ENCODE data around the gene DVL1.
"Not testable (repeated sequence)": the region's sequence is repeated elsewhere in the genome, so short reads cannot be mapped to it uniquely, and the experiment has no call there.

DVL1 gene

DNA sequence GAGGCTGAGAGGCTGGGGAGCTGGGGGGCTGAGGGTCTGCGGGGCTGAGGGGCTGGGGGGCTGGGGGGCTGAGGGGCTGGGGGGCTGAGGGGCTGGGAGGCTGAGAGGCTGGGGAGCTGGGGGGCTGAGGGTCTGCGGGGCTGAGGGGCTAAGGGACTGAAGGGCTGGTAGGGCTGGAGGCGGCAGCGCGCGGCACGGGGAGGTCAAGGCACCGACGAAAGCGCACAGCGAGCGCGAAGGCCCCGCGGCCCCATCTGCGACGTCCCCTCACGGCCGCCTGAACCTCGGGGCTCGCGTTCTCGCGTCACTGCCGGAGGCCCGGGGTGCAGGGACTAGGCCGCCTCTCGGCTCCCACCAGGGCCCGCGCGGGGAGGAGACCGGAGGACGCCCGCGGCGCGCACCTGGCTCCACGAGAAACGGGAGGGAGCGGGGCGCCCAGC lies 25.1 kb downstream of the DVL1 start:
- H3K36me3 ChIP-seq (ENCODE audit: insufficient read depth, low read length) = no peaks in the 10 kb centered on the region
- peak overlapping the region; percentile 94 for H3K9ac ChIP-seq (ENCODE audit: low read depth, low read length)
- H3K4me1 ChIP-seq (ENCODE audit: insufficient read depth, low read length) = 0 out of 2 replicates have a peak, but pooled peaks cover 5% of the 10 kb centered on the region
- H3K9me3 ChIP-seq (ENCODE audit: control insufficient read depth, insufficient read depth, low read length) = no peaks in the 10 kb centered on the region

DNA sequence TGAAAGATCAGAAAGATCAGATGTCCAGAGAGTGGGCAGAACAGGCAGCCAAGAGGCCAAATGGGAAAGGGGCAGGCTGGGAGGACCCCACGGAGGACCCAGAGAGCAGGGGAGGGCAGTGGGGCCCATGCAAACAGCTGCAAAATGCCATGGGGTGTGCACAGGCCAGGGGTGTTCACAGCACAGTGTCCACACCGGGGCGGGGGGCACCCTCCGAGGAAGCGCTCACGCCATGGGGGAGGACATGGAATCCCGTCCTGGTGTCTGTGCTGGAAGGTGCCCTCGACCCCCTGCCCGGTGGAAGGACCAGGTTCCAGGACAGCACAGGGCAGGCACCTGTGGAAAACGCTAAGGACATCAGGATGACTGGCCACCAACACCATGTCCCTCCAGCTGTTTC lies 26.3 kb downstream of the DVL1 start:
- Histone ChIP-seq H3K9ac (ENCODE audit: low read depth, low read length) (no peak overlapping the region), H3K36me3 (ENCODE audit: insufficient read depth, low read length) (no peaks in the 10 kb centered on the region), H3K9me3 (ENCODE audit: control insufficient read depth, insufficient read depth, low read length) (no peaks in the 10 kb centered on the region), H3K4me1 (ENCODE audit: insufficient read depth, low read length) (peaks cover 10% of the 10 kb centered on the region; the same call in 1 of the 2 replicates)

DNA sequence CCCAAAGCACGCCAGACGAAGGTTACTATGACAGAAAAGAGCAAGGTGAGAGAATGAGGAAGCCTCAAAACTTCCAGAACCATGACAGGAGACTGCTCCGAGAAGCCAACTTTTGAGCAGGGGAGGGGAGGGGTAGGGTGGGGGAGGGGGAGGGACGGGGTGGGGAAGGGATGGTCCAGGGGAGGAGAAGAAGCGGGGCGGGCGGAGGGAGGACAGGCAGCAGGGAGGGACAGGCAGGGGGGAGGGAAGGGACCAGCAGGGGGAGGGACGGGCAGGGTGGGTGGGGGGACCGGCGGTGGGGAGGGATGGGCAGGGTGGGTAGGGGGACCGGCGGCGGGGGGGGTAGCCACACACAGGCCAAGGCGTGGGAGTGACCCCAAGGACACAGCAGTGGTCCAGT lies 26.8 kb downstream of the DVL1 start:
- Histone ChIP-seq H3K9me3 (ENCODE audit: control insufficient read depth, insufficient read depth, low read length) (no peaks in the 10 kb centered on the region), H3K4me1 (ENCODE audit: insufficient read depth, low read length) (peaks cover 10% of the 10 kb centered on the region; the same call in 1 of the 2 replicates), H3K36me3 (ENCODE audit: insufficient read depth, low read length) (0 out of 2 replicates have a peak, but pooled peaks cover 3% of the 10 kb centered on the region), H3K9ac (ENCODE audit: low read depth, low read length) (no peak overlapping the region)

GRCh38 chr1:1321477-1321876 lies 27.7 kb downstream of the DVL1 start:
- H3K9ac ChIP-seq (ENCODE audit: low read depth, low read length) = no peak overlapping the region

DNA sequence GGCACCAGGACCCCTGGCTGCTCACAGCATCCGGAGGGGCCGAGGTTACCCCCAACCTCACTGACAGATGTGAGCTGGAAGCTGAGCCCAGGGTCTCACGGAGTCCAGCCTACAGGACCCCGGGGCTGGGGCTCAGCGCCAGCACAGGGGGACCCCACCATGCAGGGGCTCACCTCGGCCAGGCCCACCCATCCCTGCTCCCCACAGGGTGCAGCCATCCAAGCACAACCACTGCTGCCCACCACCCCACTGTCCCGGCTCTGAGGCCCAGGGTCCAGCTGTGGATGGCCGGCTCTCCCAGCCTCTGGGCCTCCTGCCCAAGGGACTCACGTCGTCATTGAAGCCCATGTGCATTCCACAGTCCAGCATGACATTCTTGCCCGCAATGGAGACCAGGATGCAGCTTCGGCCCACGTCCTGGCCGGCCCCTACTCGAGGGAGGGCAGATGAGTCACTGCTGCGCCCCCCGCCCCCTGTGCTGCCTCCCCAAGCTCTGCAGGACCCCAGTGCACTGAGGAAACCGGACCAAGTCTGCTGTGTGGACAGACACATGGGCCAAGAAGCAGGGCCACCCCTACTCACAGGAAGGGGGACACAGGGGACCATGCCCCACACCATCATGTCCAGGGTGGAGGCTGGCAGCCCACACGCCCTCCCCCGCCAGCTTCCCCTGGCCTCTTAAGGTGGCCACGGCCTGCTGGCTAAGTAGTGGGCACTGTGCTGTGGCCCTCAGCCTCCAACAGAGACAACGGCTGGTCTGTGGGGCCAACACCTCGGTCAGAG lies 28.4 kb downstream of the DVL1 start:
- Histone ChIP-seq H3K4me1 (ENCODE audit: insufficient read depth, low read length) (peaks cover 12% of the 10 kb centered on the region), H3K9ac (ENCODE audit: low read depth, low read length) (no peak overlapping the region), H3K9me3 (ENCODE audit: control insufficient read depth, insufficient read depth, low read length) (no peaks in the 10 kb centered on the region), H3K36me3 (ENCODE audit: insufficient read depth, low read length) (0 out of 2 replicates have a peak, but pooled peaks cover 4% of the 10 kb centered on the region)

More at GRCh38 chr1:1321477-1321876, 27.7 kb downstream of the DVL1 start:
- Histone ChIP-seq H3K36me3 (ENCODE audit: insufficient read depth, low read length) (0 out of 2 replicates have a peak, but pooled peaks cover 4% of the 10 kb centered on the region), H3K4me1 (ENCODE audit: insufficient read depth, low read length) (peaks cover 10% of the 10 kb centered on the region; the same call in 1 of the 2 replicates), H3K9me3 (ENCODE audit: control insufficient read depth, insufficient read depth, low read length) (no peaks in the 10 kb centered on the region)

DNA sequence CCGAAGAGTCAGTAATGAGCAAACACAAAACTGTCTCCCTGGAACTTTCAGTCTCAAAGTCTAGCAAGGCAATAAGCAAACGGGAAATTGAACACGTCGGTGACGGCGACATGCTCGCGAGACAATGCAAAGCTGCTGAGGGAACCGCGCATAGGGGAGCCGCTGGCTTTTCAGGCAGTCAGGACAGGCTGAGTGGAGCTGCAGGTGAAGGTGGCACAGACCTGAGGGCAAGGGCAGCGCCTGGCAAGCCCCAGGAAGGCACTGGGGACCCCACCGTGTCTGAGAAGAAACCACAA lies 29.6 kb downstream of the DVL1 start:
- 0 out of 2 replicates have a peak, but pooled peaks cover 4% of the 10 kb centered on the region for H3K36me3 ChIP-seq (ENCODE audit: insufficient read depth, low read length)

DNA sequence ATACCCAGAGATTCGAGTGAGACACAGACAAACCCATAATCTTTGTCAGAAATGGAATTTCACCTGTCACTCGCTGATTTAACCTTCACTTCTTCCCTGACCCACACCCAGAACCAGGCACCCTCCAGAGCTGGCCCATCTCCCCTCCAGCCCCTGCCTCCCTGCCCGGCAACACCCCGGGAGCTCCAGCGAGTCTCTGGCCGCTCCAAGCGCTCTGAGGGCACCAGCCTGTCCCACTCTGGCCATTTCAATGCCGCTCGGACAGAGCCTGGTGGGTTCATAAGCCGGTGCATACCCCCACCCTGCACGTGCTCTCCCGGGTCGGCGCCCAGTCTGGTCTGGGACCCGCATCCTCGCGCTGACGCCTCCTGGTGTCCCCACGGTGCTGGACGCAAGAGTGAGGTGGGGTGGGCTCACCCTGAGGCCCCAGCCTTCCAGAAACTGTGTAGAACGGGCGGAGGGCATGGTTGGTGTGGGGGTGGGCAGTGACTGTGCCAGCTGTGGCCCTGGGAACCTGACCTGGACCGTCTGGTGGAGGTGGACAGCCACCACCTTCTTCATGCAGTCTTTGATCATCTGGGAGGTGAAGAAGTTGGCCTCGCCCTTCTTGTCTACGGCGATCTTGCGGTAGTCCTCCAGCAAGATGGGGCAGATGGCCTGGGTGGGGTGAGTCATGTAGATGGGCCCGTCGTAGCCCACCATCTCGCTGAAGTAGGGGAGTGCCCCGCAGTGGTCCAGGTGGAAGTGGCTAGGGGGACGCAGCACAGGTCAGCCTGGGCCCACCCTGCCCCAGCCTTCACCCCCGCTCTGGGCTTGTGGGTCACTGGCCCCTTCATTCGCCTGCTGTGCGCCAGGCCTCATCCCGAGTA lies 30.2 kb downstream of the DVL1 start:
- Histone ChIP-seq H3K4me1 (ENCODE audit: insufficient read depth, low read length) (peaks cover 19% of the 10 kb centered on the region), H3K9ac (ENCODE audit: low read depth, low read length) (no peak overlapping the region), H3K9me3 (ENCODE audit: control insufficient read depth, insufficient read depth, low read length) (no peaks in the 10 kb centered on the region), H3K36me3 (ENCODE audit: insufficient read depth, low read length) (0 out of 2 replicates have a peak, but pooled peaks cover 4% of the 10 kb centered on the region)

More for the DNA sequence above, 29.6 kb downstream of the DVL1 start:
- Histone ChIP-seq H3K9me3 (ENCODE audit: control insufficient read depth, insufficient read depth, low read length) (no peaks in the 10 kb centered on the region), H3K9ac (ENCODE audit: low read depth, low read length) (no peak overlapping the region), H3K4me1 (ENCODE audit: insufficient read depth, low read length) (peaks cover 19% of the 10 kb centered on the region)

GRCh38 chr1:1318131-1318652 lies 31.0 kb downstream of the DVL1 start:
- Histone ChIP-seq H3K36me3 (ENCODE audit: insufficient read depth, low read length) (0 out of 2 replicates have a peak, but pooled peaks cover 4% of the 10 kb centered on the region), H3K4me1 (ENCODE audit: insufficient read depth, low read length) (peaks cover 14% of the 10 kb centered on the region), H3K9ac (ENCODE audit: low read depth, low read length) (no peak overlapping the region)

GRCh38 chr1:1317420-1317819 lies 31.8 kb downstream of the DVL1 start:
- H3K36me3 ChIP-seq (ENCODE audit: insufficient read depth, low read length) = 0 out of 2 replicates have a peak, but pooled peaks cover 4% of the 10 kb centered on the region
- no peaks in the 10 kb centered on the region for H3K9me3 ChIP-seq (ENCODE audit: control insufficient read depth, insufficient read depth, low read length)
- no peak overlapping the region for H3K9ac ChIP-seq (ENCODE audit: low read depth, low read length)
- peaks cover 14% of the 10 kb centered on the region for H3K4me1 ChIP-seq (ENCODE audit: insufficient read depth, low read length)

More at GRCh38 chr1:1318131-1318652, 31.0 kb downstream of the DVL1 start:
- H3K9me3 ChIP-seq (ENCODE audit: control insufficient read depth, insufficient read depth, low read length) = no peaks in the 10 kb centered on the region

GRCh38 chr1:1316199-1316598 lies 33.0 kb downstream of the DVL1 start:
- Histone ChIP-seq H3K36me3 (ENCODE audit: insufficient read depth, low read length) (peaks cover 11% of the 10 kb centered on the region; the same call in 1 of the 2 replicates), H3K4me1 (ENCODE audit: insufficient read depth, low read length) (peaks cover 14% of the 10 kb centered on the region)
- H3K9ac ChIP-seq (ENCODE audit: low read depth, low read length); H3K9me3 ChIP-seq (ENCODE audit: control insufficient read depth, insufficient read depth, low read length): not testable (repeated sequence)

DNA sequence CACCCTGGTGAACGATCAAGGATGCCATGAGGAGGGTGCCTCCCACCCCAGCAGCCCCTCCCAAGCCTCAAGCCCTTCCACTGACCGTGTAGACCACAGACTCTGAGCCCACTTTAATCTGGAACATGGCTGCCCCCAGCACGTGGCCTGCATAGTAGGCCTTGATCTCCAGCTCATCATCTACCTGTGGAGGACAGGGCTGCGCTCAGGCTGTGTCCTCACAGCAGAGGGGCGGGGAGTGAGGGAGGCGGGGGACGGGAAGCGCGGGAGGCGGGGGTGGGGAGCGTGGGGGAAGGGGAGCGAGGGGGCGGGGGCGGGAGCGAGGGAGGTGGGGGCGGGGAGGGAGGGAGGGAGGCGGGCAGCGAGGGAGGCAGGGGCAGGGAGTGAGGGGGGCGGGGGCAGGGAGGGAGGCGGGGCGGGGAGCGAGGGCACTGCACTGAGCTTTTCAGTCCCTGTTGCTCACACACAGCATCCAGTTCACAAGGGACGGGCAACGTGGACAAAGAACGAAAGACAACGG lies 33.7 kb downstream of the DVL1 start:
- Histone ChIP-seq H3K9ac (ENCODE audit: low read depth, low read length) (no peak overlapping the region), H3K4me1 (ENCODE audit: insufficient read depth, low read length) (peaks cover 14% of the 10 kb centered on the region), H3K9me3 (ENCODE audit: control insufficient read depth, insufficient read depth, low read length) (no peaks in the 10 kb centered on the region), H3K36me3 (ENCODE audit: insufficient read depth, low read length) (peaks cover 14% of the 10 kb centered on the region; the same call in 1 of the 2 replicates)

DNA sequence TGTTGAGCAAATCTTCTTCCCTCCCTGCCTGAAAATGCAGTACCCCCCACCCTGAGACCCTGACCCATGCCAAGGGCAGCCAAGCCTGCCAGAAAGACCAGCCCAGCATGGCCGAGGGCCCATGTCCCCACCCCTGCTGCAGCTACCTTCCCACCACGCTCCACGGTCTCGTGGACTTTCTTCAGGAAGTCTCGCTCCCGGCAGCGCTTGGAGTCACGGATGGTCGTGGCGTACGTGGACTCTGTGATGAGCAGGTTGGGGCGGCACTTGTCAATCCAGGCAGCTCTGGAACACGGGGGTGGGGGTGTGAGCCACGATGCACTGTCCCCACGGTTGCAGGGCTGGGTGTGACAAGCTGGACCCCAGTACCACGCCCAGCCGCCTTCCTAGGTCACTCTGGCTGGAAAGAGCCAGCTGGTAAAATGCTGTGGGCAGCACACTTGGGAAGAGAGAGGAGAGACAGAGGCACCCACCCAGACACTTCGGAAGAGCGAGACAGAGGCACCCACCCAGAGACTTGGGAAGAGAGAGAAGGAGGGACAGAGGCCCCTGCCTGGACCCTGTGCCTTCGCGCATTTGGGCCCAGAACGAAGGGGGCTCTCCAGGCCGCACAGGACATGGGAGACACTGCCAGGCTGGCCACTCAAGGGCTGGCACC lies 34.4 kb downstream of the DVL1 start:
- H3K4me1 ChIP-seq (ENCODE audit: insufficient read depth, low read length) = peaks cover 14% of the 10 kb centered on the region
- peaks cover 14% of the 10 kb centered on the region; the same call in 1 of the 2 replicates for H3K36me3 ChIP-seq (ENCODE audit: insufficient read depth, low read length)
- H3K9ac ChIP-seq (ENCODE audit: low read depth, low read length) = no peak overlapping the region
- no peaks in the 10 kb centered on the region for H3K9me3 ChIP-seq (ENCODE audit: control insufficient read depth, insufficient read depth, low read length)

DNA sequence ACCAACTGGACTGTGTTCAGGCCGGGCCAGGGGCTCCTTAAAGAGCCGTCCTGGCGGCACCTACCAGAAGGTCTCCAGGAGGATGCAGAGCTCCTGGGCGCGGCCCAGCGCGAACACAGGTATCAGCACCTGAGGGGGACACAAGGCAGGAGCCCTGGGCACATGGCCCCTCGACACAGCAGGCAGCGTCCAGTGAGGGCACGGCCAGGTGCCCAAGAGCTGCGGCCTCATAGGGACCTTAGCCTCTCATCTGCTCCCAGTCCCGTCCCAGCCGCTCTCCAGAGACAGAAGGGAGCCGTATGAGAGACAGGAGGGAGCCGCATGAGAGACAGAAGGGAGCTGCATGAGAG lies 35.0 kb downstream of the DVL1 start:
- peaks cover 14% of the 10 kb centered on the region for H3K4me1 ChIP-seq (ENCODE audit: insufficient read depth, low read length)
- H3K9ac ChIP-seq (ENCODE audit: low read depth, low read length) = no peak overlapping the region
- H3K36me3 ChIP-seq (ENCODE audit: insufficient read depth, low read length) = peaks cover 14% of the 10 kb centered on the region; the same call in 1 of the 2 replicates
- H3K9me3 ChIP-seq (ENCODE audit: control insufficient read depth, insufficient read depth, low read length) = no peaks in the 10 kb centered on the region

All from ES-I3 (cell line).